Thyroid gland (tissue), 4 donors: ENCODE measurements around the gene SYNM. TPM values are rescaled to one million over a fixed set of nuclear protein-coding genes. Genes with fewer than 3 reads are reported as not detected.

ENCODE experiments used
- DNase-seq, 2 donors: peaks; one replicate each; pipeline ENCODE4 v3.0.0-alpha.2; 2019
- H3K27ac ChIP-seq, 3 donors: fragments of 200-600 bp; sonication (generic); 1 replicate in 2 of 3; 2 replicates in 1 of 3; pipeline ENCODE4 v1.5.1; 2016 to 2019; ENCODE audit warnings: mild to moderate bottlenecking in 1 of 3, moderate library complexity in 1 of 3
- H3K27me3 ChIP-seq: fragments of 200-600 bp; sonication (generic); one replicate; pipeline ENCODE4 v1.5.1; 2019
- H3K36me3 ChIP-seq, 2 donors: fragments of 200-600 bp; sonication (generic); one replicate each; pipeline ENCODE4 v1.5.1; 2016 to 2019
- H3K4me1 ChIP-seq, 2 donors: fragments of 200-600 bp; sonication (generic); one replicate each; pipeline ENCODE4 v1.5.1; 2017 to 2019
- H3K4me3 ChIP-seq, 3 donors: fragments of 200-600 bp; sonication (generic); replicated peaks in 1 of 3; 1 replicate in 2 of 3; 2 replicates in 1 of 3; pipeline ENCODE4 v1.5.1; 2016; ENCODE audit warnings: mild to moderate bottlenecking in 1 of 3
- H3K9me3 ChIP-seq: fragments of 200-600 bp; sonication (generic); one replicate; pipeline ENCODE4 v1.5.1; 2017
- CTCF ChIP-seq, 6 experiments: fragments of 200-600 bp in 3 of 6; fragments of 450-650 bp in 3 of 6; sonication (generic) in 3 of 6; IDR thresholded peaks; one replicate each; pipeline ENCODE4 v1.5.1; 2016 to 2019; ENCODE audit warnings: antibody characterized with exemption in 6 of 6, mild to moderate bottlenecking in 2 of 6, inconsistent platforms in 1 of 6, moderate library complexity in 1 of 6
- POLR2A ChIP-seq, 2 donors: fragments of 450-650 bp; IDR thresholded peaks; one replicate each; pipeline ENCODE4 v1.6.1; 2017; ENCODE audit warnings: antibody characterized with exemption in 2 of 2, mild to moderate bottlenecking in 2 of 2, moderate library complexity in 1 of 2
- WGBS, 2 donors: methylation state at CpG; one replicate each; pipeline ENCODE4 v1.1.5; 2017; 5-methylcytosine and 5-hydroxymethylcytosine counted together
- intact Hi-C: fragments of 100-400 bp; cut with DNase I; formaldehyde crosslinking; loops from one replicate; pipeline ENCODE4 v1.15.1; 2023
- total RNA-seq, 4 donors: library from RNA; depleted of rRNA; stranded (reverse); fragments of >200 nt; gene quantifications; one replicate each; pipeline ENCODE4 v1.2.3, GENCODE V29; 2016

The SYNM gene
- total RNA-seq, 4 donors from 2014 or later: 14.8 to 24.8 (median 21.5) TPM

- 81 to 93% methylated on average over 4 of the region's 4 CpGs for WGBS, 2 donors
- no peak for DNase-seq
- Histone ChIP-seq H3K4me1 (peaks cover 8 to 23% of the 10 kb centered on the region in 2 donors), H3K9me3 (no peaks in the 10 kb centered on the region), H3K4me3 (no peak overlapping the region), H3K36me3 (no peaks in the 10 kb centered on the region), H3K27ac (no peak overlapping the region), H3K27me3 (no peaks in the 10 kb centered on the region)
- intact Hi-C loops: no loop called here
- TF ChIP-seq POLR2A (IDR thresholded peaks at IDR 0.05) (no peak), CTCF (IDR thresholded peaks at IDR 0.05) (no peak)
Observed at GRCh38 chr15:99139276-99139675, 34.4 kb downstream of the SYNM start.

- Histone ChIP-seq H3K36me3 (no peaks in the 10 kb centered on the region), H3K9me3 (no peaks in the 10 kb centered on the region), H3K4me1 (peaks cover 0 to 16% of the 10 kb centered on the region in 2 donors), H3K27ac (no peak overlapping the region), H3K27me3 (no peaks in the 10 kb centered on the region), H3K4me3 (no peak overlapping the region)
- TF ChIP-seq CTCF (IDR thresholded peaks at IDR 0.05) (no peak), POLR2A (IDR thresholded peaks at IDR 0.05) (no peak)
- intact Hi-C loops: no loop called here
- DNase-seq: no peak
- 95 to 99% methylated on average over 4 of the region's 4 CpGs for WGBS, 2 donors
Observed at GRCh38 chr15:99140590-99140989, 35.7 kb downstream of the SYNM start.

GRCh38 chr15:99141943-99142342, 37.1 kb downstream of the SYNM start:
- no peak for TF ChIP-seq POLR2A (IDR thresholded peaks at IDR 0.05)
- no peak for TF ChIP-seq CTCF (IDR thresholded peaks at IDR 0.05)
- no peak overlapping the region for H3K27ac ChIP-seq
- H3K9me3 ChIP-seq: no peaks in the 10 kb centered on the region
- no peak for DNase-seq
- no peaks in the 10 kb centered on the region for H3K27me3 ChIP-seq
- peaks cover 0 to 12% of the 10 kb centered on the region in 2 donors for H3K4me1 ChIP-seq
- no peak overlapping the region for H3K4me3 ChIP-seq
- no peaks in the 10 kb centered on the region for H3K36me3 ChIP-seq
- intact Hi-C loops: no loop called here
- WGBS, 2 donors: 81 to 97% methylated on average over 4 of the region's 4 CpGs

GRCh38 chr15:99142562-99142961, 37.7 kb downstream of the SYNM start:
- intact Hi-C loops: no loop called here
- no peak for TF ChIP-seq POLR2A (IDR thresholded peaks at IDR 0.05)
- TF ChIP-seq CTCF (IDR thresholded peaks at IDR 0.05): no peak
- 79 to 83% methylated on average over 5 of the region's 5 CpGs for WGBS, 2 donors
- H3K27me3 ChIP-seq: no peaks in the 10 kb centered on the region
- no peaks in the 10 kb centered on the region for H3K9me3 ChIP-seq
- DNase-seq: no peak
- no peak overlapping the region for H3K4me3 ChIP-seq
- no peak overlapping the region for H3K27ac ChIP-seq
- H3K36me3 ChIP-seq: no peaks in the 10 kb centered on the region
- H3K4me1 ChIP-seq: peaks cover 0 to 12% of the 10 kb centered on the region in 2 donors

GRCh38 chr15:99143242-99143641, 38.4 kb downstream of the SYNM start:
- 71% methylated on average over 3 of the region's 3 CpGs for WGBS, 2 donors
- H3K27ac ChIP-seq: no peak overlapping the region
- H3K36me3 ChIP-seq: no peaks in the 10 kb centered on the region
- H3K9me3 ChIP-seq: no peaks in the 10 kb centered on the region
- no peaks in the 10 kb centered on the region for H3K27me3 ChIP-seq
- no peak for TF ChIP-seq CTCF (IDR thresholded peaks at IDR 0.05)
- no peak for TF ChIP-seq POLR2A (IDR thresholded peaks at IDR 0.05)
- no peak overlapping the region for H3K4me3 ChIP-seq
- peaks cover 0 to 12% of the 10 kb centered on the region in 2 donors for H3K4me1 ChIP-seq
- DNase-seq: no peak
- intact Hi-C loops: no loop called here
